ENCODE measurements around the gene ZBTB16. TPM values are rescaled to one million over a fixed set of nuclear protein-coding genes. Genes with fewer than 3 reads are reported as not detected.

Gene ZBTB16
- polyA plus RNA-seq, 1 donor (not counting 4 experiments of a cell fraction or from before 2014, with no cell fraction given), result 0.18 TPM

DNA sequence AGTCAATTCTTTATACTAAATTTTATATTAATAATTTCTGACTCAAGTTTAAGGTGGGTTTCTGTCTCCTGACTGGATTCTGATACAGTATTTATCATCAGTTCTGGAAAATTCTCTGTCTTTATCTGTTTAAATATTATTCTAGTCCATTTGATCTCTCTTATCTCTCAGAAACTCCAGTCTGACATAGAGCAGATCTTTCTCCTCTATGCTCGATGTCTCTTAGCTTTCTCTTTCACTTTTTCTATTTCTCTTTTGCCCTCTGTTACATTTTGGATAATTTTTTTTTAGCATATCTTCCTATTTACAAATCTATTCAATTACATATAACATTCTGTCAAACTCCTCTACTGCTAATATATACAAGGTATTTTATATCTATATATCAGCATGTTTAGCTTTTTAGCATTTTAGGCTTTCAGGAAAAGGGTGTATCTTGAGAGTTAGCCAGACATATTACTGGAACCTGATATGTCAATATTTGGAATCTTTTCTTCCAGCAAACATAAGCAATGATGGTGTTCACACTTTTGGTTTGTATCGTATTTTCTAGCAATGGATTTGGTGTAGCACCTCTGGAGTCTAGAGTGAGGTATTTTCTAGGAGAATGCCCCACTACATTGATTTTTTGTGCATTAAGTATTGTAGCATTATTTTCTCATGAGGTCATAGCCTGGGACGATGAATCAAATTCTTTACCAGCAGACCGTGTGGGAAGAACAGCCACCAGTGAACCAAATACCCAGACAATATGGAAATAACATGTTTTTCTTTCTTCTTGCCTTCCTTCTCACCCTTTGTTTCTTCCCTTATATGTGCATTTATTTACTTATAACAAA, 232.6 kb downstream of the ZBTB16 start:
- Histone ChIP-seq H3K4me2 (ENCODE audit: control insufficient read depth, extremely low read depth, insufficient read depth, low read depth, low read length) (no peak overlapping the region), H3K27me3 (ENCODE audit: control insufficient read depth, extremely low read depth, insufficient read depth, low read length) (no peaks in the 10 kb centered on the region), H3K36me3 (ENCODE audit: control insufficient read depth in 2 of 2, extremely low read depth in 1 of 2, insufficient read depth in 2 of 2, low read length in 2 of 2) (no peaks in the 10 kb centered on the region), H3K9me3 (ENCODE audit: control insufficient read depth, low read depth, low read length) (no peaks in the 10 kb centered on the region), H2AFZ (ENCODE audit: control insufficient read depth, low read length) (no peak overlapping the region), H3K4me3 (ENCODE audit: control insufficient read depth in 2 of 3, extremely low read depth in 1 of 3, insufficient read depth in 2 of 3, low read depth in 1 of 3, low read length in 3 of 3) (no peak overlapping the region), H3K4me1 (ENCODE audit: control insufficient read depth, extremely low read depth, insufficient read depth, low read length) (no peaks in the 10 kb centered on the region), H4K20me1 (ENCODE audit: control insufficient read depth, extremely low read depth, insufficient read depth, low read length) (no peaks in the 10 kb centered on the region), H3K9me1 (ENCODE audit: control insufficient read depth, extremely low read depth, insufficient read depth, low read length) (no peaks in the 10 kb centered on the region), H3K9ac (ENCODE audit: control insufficient read depth, extremely low read depth, insufficient read depth, low read length) (no peak overlapping the region), H3K79me2 (ENCODE audit: control insufficient read depth, insufficient read depth, low read length) (no peaks in the 10 kb centered on the region), H3K27ac (ENCODE audit: control insufficient read depth, insufficient read depth, low read length) (no peak overlapping the region)
- dilution Hi-C loops (cut with MboI; ENCODE audit: extremely low pct_ligation_motif_present, low sequenced_read_pairs), result no loop called here
- no peak for TF ChIP-seq EZH2 (IDR thresholded peaks at IDR 0.05; ENCODE audit: low read length)
- TF ChIP-seq, protein P1, sequence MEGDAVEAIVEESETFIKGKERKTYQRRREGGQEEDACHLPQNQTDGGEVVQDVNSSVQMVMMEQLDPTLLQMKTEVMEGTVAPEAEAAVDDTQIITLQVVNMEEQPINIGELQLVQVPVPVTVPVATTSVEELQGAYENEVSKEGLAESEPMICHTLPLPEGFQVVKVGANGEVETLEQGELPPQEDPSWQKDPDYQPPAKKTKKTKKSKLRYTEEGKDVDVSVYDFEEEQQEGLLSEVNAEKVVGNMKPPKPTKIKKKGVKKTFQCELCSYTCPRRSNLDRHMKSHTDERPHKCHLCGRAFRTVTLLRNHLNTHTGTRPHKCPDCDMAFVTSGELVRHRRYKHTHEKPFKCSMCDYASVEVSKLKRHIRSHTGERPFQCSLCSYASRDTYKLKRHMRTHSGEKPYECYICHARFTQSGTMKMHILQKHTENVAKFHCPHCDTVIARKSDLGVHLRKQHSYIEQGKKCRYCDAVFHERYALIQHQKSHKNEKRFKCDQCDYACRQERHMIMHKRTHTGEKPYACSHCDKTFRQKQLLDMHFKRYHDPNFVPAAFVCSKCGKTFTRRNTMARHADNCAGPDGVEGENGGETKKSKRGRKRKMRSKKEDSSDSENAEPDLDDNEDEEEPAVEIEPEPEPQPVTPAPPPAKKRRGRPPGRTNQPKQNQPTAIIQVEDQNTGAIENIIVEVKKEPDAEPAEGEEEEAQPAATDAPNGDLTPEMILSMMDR (optimal IDR thresholded peaks at IDR 0.05 in 1 of 3, IDR thresholded peaks at IDR 0.05 in 1 of 3, conservative IDR thresholded peaks at IDR 0.05 in 1 of 3; ENCODE audit: extremely low read depth in 1 of 3, insufficient read depth in 2 of 3, low read length in 3 of 3), result no peak
- no peak for DNase-seq (ENCODE audit: low read depth, low spot score)
- FAIRE-seq, result no peak

DNA sequence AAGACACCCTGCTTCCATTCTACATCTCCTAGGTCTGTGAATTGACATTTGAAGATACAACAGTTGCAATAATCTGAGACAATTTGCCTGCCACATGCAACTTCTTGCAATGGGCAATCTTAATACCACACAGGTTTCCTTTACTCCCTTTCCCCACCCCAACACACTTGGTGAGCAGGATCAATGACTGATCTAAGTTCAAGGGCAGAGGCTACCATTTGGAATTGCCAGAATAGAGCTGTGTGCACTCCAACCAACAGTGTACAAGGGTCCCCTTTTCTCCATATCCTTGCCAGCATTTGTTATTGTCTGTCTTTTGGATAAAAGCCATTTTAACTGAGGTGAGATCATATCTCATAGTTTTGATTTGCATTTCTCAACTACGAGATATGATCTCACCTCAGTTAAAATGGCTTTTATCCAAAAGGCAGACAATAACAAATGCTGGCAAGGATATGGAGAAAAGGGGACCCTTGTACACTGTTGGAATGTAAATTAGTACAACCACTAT, 233.7 kb downstream of the ZBTB16 start:
- H3K4me1 ChIP-seq (ENCODE audit: control insufficient read depth, extremely low read depth, insufficient read depth, low read length), result no peaks in the 10 kb centered on the region
- no peak for FAIRE-seq
- no peaks in the 10 kb centered on the region for H4K20me1 ChIP-seq (ENCODE audit: control insufficient read depth, extremely low read depth, insufficient read depth, low read length)
- no peak overlapping the region for H3K9ac ChIP-seq (ENCODE audit: control insufficient read depth, extremely low read depth, insufficient read depth, low read length)
- no peak for DNase-seq (ENCODE audit: low read depth, low spot score)
- H3K4me3 ChIP-seq (ENCODE audit: control insufficient read depth in 2 of 3, extremely low read depth in 1 of 3, insufficient read depth in 2 of 3, low read depth in 1 of 3, low read length in 3 of 3), result no peak overlapping the region
- dilution Hi-C loops (cut with MboI; ENCODE audit: extremely low pct_ligation_motif_present, low sequenced_read_pairs), result no loop called here
- no peaks in the 10 kb centered on the region for H3K9me1 ChIP-seq (ENCODE audit: control insufficient read depth, extremely low read depth, insufficient read depth, low read length)
- H2AFZ ChIP-seq (ENCODE audit: control insufficient read depth, low read length), result no peak overlapping the region
- H3K27me3 ChIP-seq (ENCODE audit: control insufficient read depth, extremely low read depth, insufficient read depth, low read length), result no peaks in the 10 kb centered on the region
- no peaks in the 10 kb centered on the region for H3K9me3 ChIP-seq (ENCODE audit: control insufficient read depth, low read depth, low read length)
- H3K27ac ChIP-seq (ENCODE audit: control insufficient read depth, insufficient read depth, low read length), result no peak overlapping the region
- no peak for TF ChIP-seq EZH2 (IDR thresholded peaks at IDR 0.05; ENCODE audit: low read length)
- TF ChIP-seq, protein P1 (optimal IDR thresholded peaks at IDR 0.05 in 1 of 3, IDR thresholded peaks at IDR 0.05 in 1 of 3, conservative IDR thresholded peaks at IDR 0.05 in 1 of 3; ENCODE audit: extremely low read depth in 1 of 3, insufficient read depth in 2 of 3, low read length in 3 of 3), result no peak
- H3K36me3 ChIP-seq (ENCODE audit: control insufficient read depth in 2 of 2, extremely low read depth in 1 of 2, insufficient read depth in 2 of 2, low read length in 2 of 2), result no peaks in the 10 kb centered on the region
- no peaks in the 10 kb centered on the region for H3K79me2 ChIP-seq (ENCODE audit: control insufficient read depth, insufficient read depth, low read length)
- no peak overlapping the region for H3K4me2 ChIP-seq (ENCODE audit: control insufficient read depth, extremely low read depth, insufficient read depth, low read depth, low read length)
